Endothelial cell of umbilical vein (primary cell): ENCODE results near the gene FNIP2.
"Not testable (repeated sequence)": the region's sequence is repeated elsewhere in the genome, so short reads cannot be mapped to it uniquely, and the experiment has no call there.

ENCODE experiments used
- CTCF ChIP-seq, 2 donors: IDR thresholded peaks; 1 replicate in 1 of 2; 2 replicates in 1 of 2; pipeline ENCODE4 v1.5.1; 2011; ENCODE audit warnings: low read length in 2 of 2, mild to moderate bottlenecking in 2 of 2, moderate library complexity in 2 of 2, control low read depth in 1 of 2, inconsistent platforms in 1 of 2, low read depth in 1 of 2; ENCODE audit not compliant: insufficient read depth in 1 of 2; ENCODE audit errors: extremely low read depth in 1 of 2
- EZH2 ChIP-seq: IDR thresholded peaks from 2 replicates; pipeline ENCODE4 v1.6.1; 2012; ENCODE audit warnings: borderline replicate concordance, low read depth, mild to moderate bottlenecking, moderate library complexity, low read length, inconsistent platforms; ENCODE audit not compliant: severe bottlenecking
- JUN ChIP-seq: IDR thresholded peaks from 2 replicates; pipeline ENCODE4 v1.6.1; 2011; ENCODE audit warnings: borderline replicate concordance, low read depth; ENCODE audit not compliant: insufficient read length, insufficient read depth
- MYC ChIP-seq: IDR thresholded peaks from one replicate; pipeline ENCODE4 v1.6.1; 2011; ENCODE audit warnings: mild to moderate bottlenecking, low read depth, low read length
- POLR2A ChIP-seq: IDR thresholded peaks from 2 replicates; pipeline ENCODE4 v1.6.1; 2012; ENCODE audit warnings: low read depth, mild to moderate bottlenecking, control low read depth, low read length
- POLR2AphosphoS5 ChIP-seq: IDR thresholded peaks from 2 replicates; pipeline ENCODE4 v1.6.1; 2012; ENCODE audit warnings: low read depth, mild to moderate bottlenecking, control low read depth, low read length, moderate library complexity; ENCODE audit not compliant: insufficient read depth
- TF ChIP-seq, protein P1 (sequence below): IDR thresholded peaks from 2 replicates; pipeline ENCODE4 v1.6.1; 2011; ENCODE audit not compliant: insufficient read depth, insufficient read length

DNA sequence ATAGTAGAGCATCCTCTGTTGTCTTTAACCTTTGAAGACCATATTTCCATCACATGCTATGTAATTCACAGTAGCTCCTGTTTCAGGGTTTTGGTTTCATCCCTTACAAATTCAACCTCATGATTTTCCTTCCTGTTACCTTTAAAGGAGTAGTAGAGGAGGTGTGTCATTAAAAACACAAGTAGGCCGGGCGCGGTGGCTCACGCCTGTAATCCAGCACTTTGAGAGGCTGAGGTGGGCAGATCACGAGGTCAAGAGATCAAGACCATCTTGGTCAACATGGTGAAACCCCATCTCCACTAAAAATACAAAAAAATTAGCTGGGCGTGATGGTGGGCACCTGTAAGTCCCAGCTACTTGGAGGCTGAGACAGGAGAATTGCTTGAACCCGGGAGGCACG is 59.3 kb downstream of the FNIP2 start:
- not testable (repeated sequence) for TF ChIP-seq CTCF (IDR thresholded peaks at IDR 0.05; ENCODE audit: extremely low read depth in 1 of 2, insufficient read depth in 1 of 2, low read depth in 1 of 2, low read length in 2 of 2); JUN; POLR2A; POLR2AphosphoS5; EZH2; MYC
- TF ChIP-seq, protein P1, sequence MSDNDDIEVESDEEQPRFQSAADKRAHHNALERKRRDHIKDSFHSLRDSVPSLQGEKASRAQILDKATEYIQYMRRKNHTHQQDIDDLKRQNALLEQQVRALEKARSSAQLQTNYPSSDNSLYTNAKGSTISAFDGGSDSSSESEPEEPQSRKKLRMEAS = not testable (repeated sequence)
